T-helper 2 cell treated with Interferon-gamma antibody and Interleukin-4, amounts not matched to agents 5 μg/mL and 100 μg/mL, for 36 hours (primary cell): ENCODE data around the gene DHRS7C.
"Not testable (repeated sequence)": the region's sequence is repeated elsewhere in the genome, so short reads cannot be mapped to it uniquely, and the experiment has no call there.

Source experiments
- DNase-seq: peaks from one replicate; pipeline ENCODE4 v3.0.0; 2021; ENCODE audit warnings: low spot score
- H3K27ac Mint-ChIP-seq: one replicate; pipeline ENCODE4 v1.8.0; 2021; ENCODE audit warnings: mild to moderate bottlenecking, mixed read lengths
- H3K27me3 Mint-ChIP-seq: one replicate; pipeline ENCODE4 v1.8.0; 2021; ENCODE audit warnings: low read depth, mixed read lengths
- H3K36me3 Mint-ChIP-seq: one replicate; pipeline ENCODE4 v1.8.0; 2021; ENCODE audit warnings: low read depth, mixed read lengths
- H3K4me1 Mint-ChIP-seq: one replicate; pipeline ENCODE4 v1.8.0; 2021; ENCODE audit warnings: low read depth, mixed read lengths
- H3K4me3 Mint-ChIP-seq: one replicate; pipeline ENCODE4 v1.8.0; 2022; ENCODE audit warnings: mild to moderate bottlenecking, moderate library complexity, mixed read lengths
- H3K9me3 Mint-ChIP-seq: one replicate; pipeline ENCODE4 v1.8.0; 2021; ENCODE audit warnings: mixed read lengths

The DHRS7C gene

GRCh38 chr17:9798008-9798407 lies 6.6 kb upstream of the DHRS7C start:
- Mint-ChIP-seq H3K27me3 (no peaks in the 10 kb centered on the region), H3K4me1 (no peaks in the 10 kb centered on the region), H3K27ac (no peak overlapping the region), H3K36me3 (no peaks in the 10 kb centered on the region), H3K9me3 (no peaks in the 10 kb centered on the region), H3K4me3 (no peak overlapping the region)
- no peak for DNase-seq

DNA sequence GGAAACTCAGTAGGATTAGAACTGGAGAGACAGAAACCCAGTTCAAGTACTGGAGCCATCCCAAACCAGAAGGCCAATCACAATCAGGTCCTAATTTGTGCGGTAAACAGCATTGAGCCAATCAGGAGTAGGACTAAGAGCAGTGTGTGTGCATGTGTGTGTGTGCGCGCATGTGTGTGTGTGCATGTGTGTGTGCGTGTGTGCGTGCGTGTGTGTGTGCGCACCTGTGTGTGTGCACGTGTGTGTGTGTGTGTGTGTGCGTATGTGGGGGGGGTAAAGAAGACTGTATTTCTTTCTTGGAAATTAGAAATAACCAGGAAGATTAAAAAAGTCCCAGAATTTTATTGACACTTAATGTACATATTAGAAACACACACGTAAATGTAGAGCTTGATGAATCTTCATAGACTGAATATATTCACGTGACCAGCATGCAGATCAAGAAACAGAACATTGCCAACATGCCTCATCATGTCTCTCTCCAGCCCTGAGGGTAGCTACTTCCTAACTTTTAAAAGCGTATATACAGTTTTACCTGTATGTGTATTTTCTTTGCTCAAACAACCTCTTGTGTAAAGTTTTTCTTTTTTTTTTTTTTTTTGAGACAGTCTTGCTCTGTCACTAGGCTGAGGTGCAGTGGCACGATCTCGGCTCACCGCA lies 919 bp upstream of the DHRS7C start:
- Mint-ChIP-seq H3K27me3 (no peaks in the 10 kb centered on the region), H3K9me3 (no peaks in the 10 kb centered on the region), H3K4me1 (no peaks in the 10 kb centered on the region), H3K36me3 (no peaks in the 10 kb centered on the region), H3K4me3 (no peak overlapping the region), H3K27ac (no peak overlapping the region)
- DNase-seq: no peak

GRCh38 chr17:9790316-9790715 lies 1.1 kb downstream of the DHRS7C start:
- H3K27me3 Mint-ChIP-seq: no peaks in the 10 kb centered on the region
- no peak for DNase-seq
- no peaks in the 10 kb centered on the region for H3K36me3 Mint-ChIP-seq
- H3K4me1 Mint-ChIP-seq: no peaks in the 10 kb centered on the region
- no peak overlapping the region for H3K27ac Mint-ChIP-seq
- no peaks in the 10 kb centered on the region for H3K9me3 Mint-ChIP-seq
- no peak overlapping the region for H3K4me3 Mint-ChIP-seq

- no peaks in the 10 kb centered on the region for H3K27me3 Mint-ChIP-seq
- H3K4me3 Mint-ChIP-seq: no peak overlapping the region
- H3K27ac Mint-ChIP-seq: no peak overlapping the region
- no peaks in the 10 kb centered on the region for H3K4me1 Mint-ChIP-seq
- H3K36me3 Mint-ChIP-seq: no peaks in the 10 kb centered on the region
- DNase-seq: no peak
- H3K9me3 Mint-ChIP-seq: no peaks in the 10 kb centered on the region
Measured at GRCh38 chr17:9788601-9789000, 2.8 kb downstream of the DHRS7C start.

GRCh38 chr17:9784544-9784943 lies 6.8 kb downstream of the DHRS7C start:
- H3K27me3 Mint-ChIP-seq: no peaks in the 10 kb centered on the region
- H3K9me3 Mint-ChIP-seq: no peaks in the 10 kb centered on the region
- H3K4me1 Mint-ChIP-seq: no peaks in the 10 kb centered on the region
- H3K4me3 Mint-ChIP-seq: no peak overlapping the region
- no peaks in the 10 kb centered on the region for H3K36me3 Mint-ChIP-seq
- H3K27ac Mint-ChIP-seq: no peak overlapping the region
- no peak for DNase-seq

DNA sequence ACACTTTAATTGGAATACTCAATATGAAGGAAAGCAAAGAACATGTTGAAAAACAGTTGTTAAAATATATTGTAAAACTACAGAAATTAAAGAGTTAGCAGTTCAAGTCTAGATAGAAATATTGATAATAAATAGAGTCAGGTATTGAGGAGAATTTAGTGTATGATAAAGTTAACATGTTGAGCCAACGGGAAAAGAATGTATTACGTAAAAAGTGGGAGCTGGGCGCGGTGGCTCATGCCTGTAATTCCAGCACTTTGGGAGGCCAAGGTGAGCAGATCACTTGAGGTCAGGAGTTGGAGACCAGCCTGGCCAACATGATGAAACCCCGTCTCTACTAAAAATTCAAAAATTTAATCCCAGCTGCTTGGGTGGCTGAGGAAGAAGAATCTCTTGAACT lies 7.9 kb downstream of the DHRS7C start:
- not testable (repeated sequence) for H3K9me3 Mint-ChIP-seq, H3K4me1 Mint-ChIP-seq, H3K4me3 Mint-ChIP-seq, DNase-seq, H3K27me3 Mint-ChIP-seq, H3K36me3 Mint-ChIP-seq, H3K27ac Mint-ChIP-seq

- H3K4me3 Mint-ChIP-seq: no peak overlapping the region
- no peaks in the 10 kb centered on the region for H3K9me3 Mint-ChIP-seq
- H3K27ac Mint-ChIP-seq: no peak overlapping the region
- H3K36me3 Mint-ChIP-seq: no peaks in the 10 kb centered on the region
- no peak for DNase-seq
- H3K4me1 Mint-ChIP-seq: no peaks in the 10 kb centered on the region
- H3K27me3 Mint-ChIP-seq: no peaks in the 10 kb centered on the region
Measured at GRCh38 chr17:9783050-9783449, 8.3 kb downstream of the DHRS7C start.

DNA sequence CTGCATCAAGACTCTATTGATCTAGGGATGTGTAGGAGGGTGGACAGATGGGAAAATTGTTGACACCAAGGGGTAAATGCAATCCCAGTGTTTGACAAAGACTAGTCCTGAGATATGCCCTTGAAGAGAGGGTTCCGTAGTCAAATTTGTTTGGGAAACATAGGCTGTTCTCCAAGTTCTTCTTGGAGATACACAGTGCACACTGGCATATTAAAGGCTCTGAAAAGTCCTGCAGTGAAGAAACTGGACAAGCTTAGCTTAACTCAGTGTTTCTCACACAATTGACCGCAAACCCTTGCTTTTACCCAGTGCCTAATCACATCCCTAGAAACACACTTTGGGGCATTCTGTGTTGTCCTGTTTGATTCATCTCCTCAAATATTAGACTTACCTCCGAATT lies 10.8 kb downstream of the DHRS7C start:
- Mint-ChIP-seq H3K36me3 (no peaks in the 10 kb centered on the region), H3K9me3 (no peaks in the 10 kb centered on the region), H3K27me3 (no peaks in the 10 kb centered on the region), H3K27ac (no peak overlapping the region), H3K4me1 (no peaks in the 10 kb centered on the region), H3K4me3 (no peak overlapping the region)
- no peak for DNase-seq

- Mint-ChIP-seq H3K4me1 (no peaks in the 10 kb centered on the region), H3K27me3 (no peaks in the 10 kb centered on the region), H3K36me3 (no peaks in the 10 kb centered on the region), H3K27ac (no peak overlapping the region), H3K4me3 (no peak overlapping the region), H3K9me3 (no peaks in the 10 kb centered on the region)
- DNase-seq: no peak
Measured at GRCh38 chr17:9776911-9777310, 14.5 kb downstream of the DHRS7C start.

- H3K27me3 Mint-ChIP-seq: no peaks in the 10 kb centered on the region
- no peaks in the 10 kb centered on the region for H3K36me3 Mint-ChIP-seq
- DNase-seq: no peak
- no peak overlapping the region for H3K4me3 Mint-ChIP-seq
- H3K27ac Mint-ChIP-seq: no peak overlapping the region
- H3K9me3 Mint-ChIP-seq: no peaks in the 10 kb centered on the region
- no peaks in the 10 kb centered on the region for H3K4me1 Mint-ChIP-seq
Measured at GRCh38 chr17:9772658-9773057, 18.7 kb downstream of the DHRS7C start.

GRCh38 chr17:9771465-9771864 lies 19.9 kb downstream of the DHRS7C start:
- DNase-seq: no peak
- H3K36me3 Mint-ChIP-seq: no peaks in the 10 kb centered on the region
- no peaks in the 10 kb centered on the region for H3K27me3 Mint-ChIP-seq
- H3K27ac Mint-ChIP-seq: no peak overlapping the region
- H3K4me1 Mint-ChIP-seq: no peaks in the 10 kb centered on the region
- H3K4me3 Mint-ChIP-seq: no peak overlapping the region
- no peaks in the 10 kb centered on the region for H3K9me3 Mint-ChIP-seq

DNA sequence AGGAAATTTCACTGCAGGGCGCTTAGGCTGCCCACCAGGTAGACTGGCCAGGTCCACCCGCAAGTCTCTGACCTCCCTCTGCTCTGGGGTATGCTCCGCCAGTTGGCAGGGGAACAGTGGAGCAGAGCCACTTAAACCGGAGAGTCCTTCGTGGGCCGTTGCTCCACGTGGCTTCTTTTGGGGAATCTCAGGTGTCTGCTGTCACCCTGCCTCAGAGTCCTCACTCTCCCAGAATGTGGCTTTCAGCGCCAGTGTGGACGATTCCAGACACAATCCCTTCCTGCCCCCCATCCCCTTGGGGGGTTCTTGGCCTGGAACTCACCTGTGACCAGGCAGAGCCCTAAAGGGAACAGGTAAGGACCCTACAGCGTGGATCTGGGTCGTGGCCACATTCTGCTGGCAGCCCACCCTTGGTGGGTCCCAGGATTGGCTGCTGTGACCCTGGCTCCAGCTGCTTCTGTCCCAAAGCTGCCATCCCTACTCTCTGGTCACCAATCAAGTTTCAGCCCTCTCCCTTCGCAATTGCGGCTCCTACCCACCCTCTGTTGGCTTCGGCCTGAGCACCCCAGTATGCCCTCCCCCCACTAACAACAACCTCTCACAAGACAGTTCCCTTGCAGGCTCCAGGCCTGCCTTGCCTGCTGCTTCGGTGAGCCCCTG lies 22.2 kb downstream of the DHRS7C start:
- DNase-seq: no peak
- Mint-ChIP-seq H3K9me3 (no peaks in the 10 kb centered on the region), H3K27me3 (no peaks in the 10 kb centered on the region), H3K4me3 (no peak overlapping the region), H3K36me3 (no peaks in the 10 kb centered on the region), H3K27ac (no peak overlapping the region), H3K4me1 (no peaks in the 10 kb centered on the region)

DNA sequence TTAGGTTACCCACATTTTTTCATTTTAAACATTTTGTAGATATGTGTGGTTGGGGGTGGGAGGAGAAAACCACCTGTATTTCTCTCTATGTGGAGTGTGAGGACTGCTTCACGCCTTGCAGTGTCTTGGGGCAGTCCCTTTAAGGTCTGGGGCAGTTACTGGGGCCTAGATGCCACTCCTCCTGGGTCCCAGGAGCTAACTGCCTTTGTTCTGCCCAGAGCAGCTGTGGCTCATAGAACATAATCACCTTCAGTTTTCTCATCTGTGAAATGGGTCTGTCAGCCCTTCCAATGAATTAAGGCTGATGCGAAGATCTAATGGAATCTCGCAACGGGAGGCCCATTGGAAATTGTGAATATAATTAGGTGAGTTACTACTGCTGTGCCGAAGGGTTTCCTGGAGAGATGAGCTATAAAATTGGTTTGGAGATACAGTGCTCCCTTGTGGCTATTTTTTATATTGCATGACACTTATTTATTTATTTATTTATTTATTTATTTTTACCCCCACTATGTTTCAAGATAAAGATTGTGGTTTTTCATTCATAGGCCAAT lies 22.9 kb downstream of the DHRS7C start:
- DNase-seq: peak; percentile 8
- Mint-ChIP-seq H3K9me3 (no peaks in the 10 kb centered on the region), H3K27me3 (no peaks in the 10 kb centered on the region), H3K4me3 (no peak overlapping the region), H3K27ac (no peak overlapping the region), H3K4me1 (peaks cover 4% of the 10 kb centered on the region), H3K36me3 (no peaks in the 10 kb centered on the region)

GRCh38 chr17:9767432-9767991 lies 23.9 kb downstream of the DHRS7C start:
- H3K4me3 Mint-ChIP-seq: no peak overlapping the region
- H3K27me3 Mint-ChIP-seq: no peaks in the 10 kb centered on the region
- DNase-seq: no peak
- H3K9me3 Mint-ChIP-seq: no peaks in the 10 kb centered on the region
- H3K27ac Mint-ChIP-seq: no peak overlapping the region
- no peaks in the 10 kb centered on the region for H3K36me3 Mint-ChIP-seq
- peaks cover 5% of the 10 kb centered on the region for H3K4me1 Mint-ChIP-seq
